ENCODE measurements around the gene CHRDL2. TPM values are rescaled to one million over a fixed set of nuclear protein-coding genes. Genes with fewer than 3 reads are reported as not detected.

Gene CHRDL2
- total RNA-seq, 1 experiment from 2014 or later: 0.37 TPM

GRCh38 chr11:74680703-74681531 is 50.3 kb downstream of the CHRDL2 start (continued):
- TF ChIP-seq, protein P1, sequence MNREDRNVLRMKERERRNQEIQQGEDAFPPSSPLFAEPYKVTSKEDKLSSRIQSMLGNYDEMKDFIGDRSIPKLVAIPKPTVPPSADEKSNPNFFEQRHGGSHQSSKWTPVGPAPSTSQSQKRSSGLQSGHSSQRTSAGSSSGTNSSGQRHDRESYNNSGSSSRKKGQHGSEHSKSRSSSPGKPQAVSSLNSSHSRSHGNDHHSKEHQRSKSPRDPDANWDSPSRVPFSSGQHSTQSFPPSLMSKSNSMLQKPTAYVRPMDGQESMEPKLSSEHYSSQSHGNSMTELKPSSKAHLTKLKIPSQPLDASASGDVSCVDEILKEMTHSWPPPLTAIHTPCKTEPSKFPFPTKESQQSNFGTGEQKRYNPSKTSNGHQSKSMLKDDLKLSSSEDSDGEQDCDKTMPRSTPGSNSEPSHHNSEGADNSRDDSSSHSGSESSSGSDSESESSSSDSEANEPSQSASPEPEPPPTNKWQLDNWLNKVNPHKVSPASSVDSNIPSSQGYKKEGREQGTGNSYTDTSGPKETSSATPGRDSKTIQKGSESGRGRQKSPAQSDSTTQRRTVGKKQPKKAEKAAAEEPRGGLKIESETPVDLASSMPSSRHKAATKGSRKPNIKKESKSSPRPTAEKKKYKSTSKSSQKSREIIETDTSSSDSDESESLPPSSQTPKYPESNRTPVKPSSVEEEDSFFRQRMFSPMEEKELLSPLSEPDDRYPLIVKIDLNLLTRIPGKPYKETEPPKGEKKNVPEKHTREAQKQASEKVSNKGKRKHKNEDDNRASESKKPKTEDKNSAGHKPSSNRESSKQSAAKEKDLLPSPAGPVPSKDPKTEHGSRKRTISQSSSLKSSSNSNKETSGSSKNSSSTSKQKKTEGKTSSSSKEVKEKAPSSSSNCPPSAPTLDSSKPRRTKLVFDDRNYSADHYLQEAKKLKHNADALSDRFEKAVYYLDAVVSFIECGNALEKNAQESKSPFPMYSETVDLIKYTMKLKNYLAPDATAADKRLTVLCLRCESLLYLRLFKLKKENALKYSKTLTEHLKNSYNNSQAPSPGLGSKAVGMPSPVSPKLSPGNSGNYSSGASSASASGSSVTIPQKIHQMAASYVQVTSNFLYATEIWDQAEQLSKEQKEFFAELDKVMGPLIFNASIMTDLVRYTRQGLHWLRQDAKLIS (CRISPR knock-in tag; IDR thresholded peaks at IDR 0.05; ENCODE audit: borderline replicate concordance): no peak

GRCh38 chr11:74680035-74680671 is 51.1 kb downstream of the CHRDL2 start:
- Mint-ChIP-seq H3K4me1 (peaks cover 7% of the 10 kb centered on the region), H3K27me3 (ENCODE audit: low read depth) (peaks cover 21% of the 10 kb centered on the region), H3K36me3 (no peaks in the 10 kb centered on the region), H3K9me3 (peaks cover 4% of the 10 kb centered on the region; the same call in 1 of the 2 replicates), H3K4me3 (no peak overlapping the region), H3K27ac (0 out of 2 replicates have a peak overlapping the region, but pooled peaks have one; percentile 22)
- TF ChIP-seq ATF2 (CRISPR knock-in tag; IDR thresholded peaks at IDR 0.05; ENCODE audit: borderline replicate concordance, low read depth) (no peak), SOX15 (CRISPR knock-in tag; IDR thresholded peaks at IDR 0.05) (no peak), ZNF219 (CRISPR knock-in tag; IDR thresholded peaks at IDR 0.05; ENCODE audit: borderline replicate concordance) (no peak), ATF1 (CRISPR knock-in tag; IDR thresholded peaks at IDR 0.05) (no peak), KAT7 (CRISPR knock-in tag; IDR thresholded peaks at IDR 0.05; ENCODE audit: borderline replicate concordance) (no peak), RORB (CRISPR knock-in tag; IDR thresholded peaks at IDR 0.05) (no peak), NFATC4 (CRISPR knock-in tag; IDR thresholded peaks at IDR 0.05) (no peak), ZNF263 (CRISPR knock-in tag; IDR thresholded peaks at IDR 0.05; ENCODE audit: low read depth) (no peak), JAZF1 (CRISPR knock-in tag; IDR thresholded peaks at IDR 0.05) (no peak)
- DNase-seq (ENCODE audit: low spot score) (no peak), ATAC-seq (no peak)
- ChIA-PET POLR2A (no interaction called here), CTCF (interaction anchor here (14.0 kb wide), 1 partner anchor 21 kb away, joined by 134 read pairs; no protein-coding TSS in a partner anchor)

DNA sequence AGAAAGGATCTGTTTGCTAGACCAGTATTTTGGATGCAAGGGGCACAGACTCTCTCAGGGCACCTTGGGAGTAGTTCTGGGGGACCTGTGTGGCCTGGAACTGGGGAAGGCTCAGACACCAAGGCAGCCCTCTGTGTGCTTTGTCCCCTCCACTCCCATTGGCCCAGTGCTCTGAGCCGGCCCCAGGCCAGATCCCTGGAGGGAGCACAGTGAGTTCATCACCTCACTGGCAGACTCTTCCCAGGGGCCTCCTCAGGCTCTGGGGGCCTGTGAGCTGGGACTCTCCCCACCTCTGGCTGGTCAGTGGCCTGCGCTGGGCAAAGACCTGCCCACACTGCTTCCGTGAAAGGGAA is 51.7 kb downstream of the CHRDL2 start:
- DNase-seq (ENCODE audit: low spot score): no peak
- CTCF ChIA-PET: no interaction called here
- TF ChIP-seq ELF4 (CRISPR knock-in tag; IDR thresholded peaks at IDR 0.05; ENCODE audit: low read depth): no peak
- TF ChIP-seq MYBL2 (CRISPR knock-in tag; IDR thresholded peaks at IDR 0.05): no peak
- no peak for TF ChIP-seq SOX15 (CRISPR knock-in tag; IDR thresholded peaks at IDR 0.05)
- TF ChIP-seq, protein P2, sequence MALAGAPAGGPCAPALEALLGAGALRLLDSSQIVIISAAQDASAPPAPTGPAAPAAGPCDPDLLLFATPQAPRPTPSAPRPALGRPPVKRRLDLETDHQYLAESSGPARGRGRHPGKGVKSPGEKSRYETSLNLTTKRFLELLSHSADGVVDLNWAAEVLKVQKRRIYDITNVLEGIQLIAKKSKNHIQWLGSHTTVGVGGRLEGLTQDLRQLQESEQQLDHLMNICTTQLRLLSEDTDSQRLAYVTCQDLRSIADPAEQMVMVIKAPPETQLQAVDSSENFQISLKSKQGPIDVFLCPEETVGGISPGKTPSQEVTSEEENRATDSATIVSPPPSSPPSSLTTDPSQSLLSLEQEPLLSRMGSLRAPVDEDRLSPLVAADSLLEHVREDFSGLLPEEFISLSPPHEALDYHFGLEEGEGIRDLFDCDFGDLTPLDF (CRISPR knock-in tag; IDR thresholded peaks at IDR 0.05): no peak
- TF ChIP-seq CBFB (CRISPR knock-in tag; IDR thresholded peaks at IDR 0.05; ENCODE audit: low read depth): no peak
- no peak for TF ChIP-seq ZNF263 (CRISPR knock-in tag; IDR thresholded peaks at IDR 0.05; ENCODE audit: low read depth)
- no peak for TF ChIP-seq ATF6 (CRISPR knock-in tag; IDR thresholded peaks at IDR 0.05)
- TF ChIP-seq, protein P3, sequence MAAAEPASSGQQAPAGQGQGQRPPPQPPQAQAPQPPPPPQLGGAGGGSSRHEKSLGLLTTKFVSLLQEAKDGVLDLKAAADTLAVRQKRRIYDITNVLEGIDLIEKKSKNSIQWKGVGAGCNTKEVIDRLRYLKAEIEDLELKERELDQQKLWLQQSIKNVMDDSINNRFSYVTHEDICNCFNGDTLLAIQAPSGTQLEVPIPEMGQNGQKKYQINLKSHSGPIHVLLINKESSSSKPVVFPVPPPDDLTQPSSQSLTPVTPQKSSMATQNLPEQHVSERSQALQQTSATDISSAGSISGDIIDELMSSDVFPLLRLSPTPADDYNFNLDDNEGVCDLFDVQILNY (CRISPR knock-in tag; IDR thresholded peaks at IDR 0.05): no peak
- TF ChIP-seq RORB (CRISPR knock-in tag; IDR thresholded peaks at IDR 0.05): no peak
- no peak for TF ChIP-seq FOXP4 (CRISPR knock-in tag; IDR thresholded peaks at IDR 0.05)
- no peak for TF ChIP-seq MAX (CRISPR knock-in tag; IDR thresholded peaks at IDR 0.05)

More for the DNA sequence above, 51.7 kb downstream of the CHRDL2 start:
- ATAC-seq: no peak
- H3K4me1 Mint-ChIP-seq: peaks cover 7% of the 10 kb centered on the region
- POLR2A ChIA-PET: no interaction called here
- H3K27me3 Mint-ChIP-seq (ENCODE audit: low read depth): peaks cover 19% of the 10 kb centered on the region
- H3K36me3 Mint-ChIP-seq: peaks cover 3% of the 10 kb centered on the region; the same call in 1 of the 2 replicates
- H3K9me3 Mint-ChIP-seq: peaks cover 8% of the 10 kb centered on the region
- no peak overlapping the region for H3K4me3 Mint-ChIP-seq
- H3K27ac Mint-ChIP-seq: no peak overlapping the region

Measured in WTC11 (cell line).